K562 (cell line): ENCODE measurements around the gene UCN. TPM values are rescaled to one million over a fixed set of nuclear protein-coding genes. Genes with fewer than 3 reads are reported as not detected.
A peak's percentile ranks its signal among the peaks of the same experiment; 100 is the strongest.

Experiments
- ATAC-seq: fragments of 200-7000 bp; cut with Tn5 transposase; 3 replicates; pipeline ENCODE4 v1.9.1; 2020; ENCODE audit warnings: moderate library complexity
- BruUV-seq: library from RNA; stranded (reverse); fragments of 400-500 nt; replicated peaks from 2 replicates; lab custom pipeline; 2021; lab: Mats Ljungman, UMichigan
- CTCF ChIA-PET: fragments of 300-600 bp; formaldehyde crosslinking; extraction: SDS; loops from one replicate; lab custom pipeline; 2021; ENCODE audit warnings: low intra/inter-chr PET ratio; lab: Yijun Ruan, JAX
- POLR2A ChIA-PET: fragments of 300-600, 350-650 bp; sonication (Branson Sonifier 250); formaldehyde crosslinking; extraction: SDS; loops from one replicate; lab custom pipeline; 2021; ENCODE audit warnings: antibody characterized with exemption, inconsistent platforms; lab: Yijun Ruan, JAX
- DNase-seq, 4 experiments: peaks; one replicate each; pipeline versions ENCODE4 v3.0.0 to v3.0.0-alpha.2; 2011 to 2018; ENCODE audit warnings: low spot score in 3 of 4, mixed read lengths in 3 of 4; ENCODE audit errors: extremely low read depth in 1 of 4
- FAIRE-seq: peaks from 2 replicates; lab custom pipeline; 2011; peaks lifted over from hg19 to GRCh38; lab: Jason Lieb, UNC
- H2AFZ ChIP-seq: 2 replicates; pipeline ENCODE4 v1.6.0; 2011; ENCODE audit warnings: low read depth, low read length, control low read depth, inconsistent platforms
- H3K27ac ChIP-seq: fragments of 200-600 bp; 3 replicates; pipeline ENCODE4 v1.8.0; 2011; ENCODE audit warnings: low read depth, mild to moderate bottlenecking, control low read depth, inconsistent platforms, low read length, moderate library complexity, mixed read lengths; ENCODE audit errors: extremely low read depth
- H3K27me3 ChIP-seq, 2 experiments: fragments of 300-600 bp in 1 of 2; 2 replicates in 1 of 2; 3 replicates in 1 of 2; pipeline versions ENCODE4 v1.6.0 to v1.8.0; 2011; ENCODE audit warnings: inconsistent platforms in 2 of 2, low read length in 2 of 2, mild to moderate bottlenecking in 1 of 2, mixed read lengths in 1 of 2, moderate library complexity in 1 of 2; ENCODE audit not compliant: control insufficient read depth in 2 of 2, insufficient read depth in 2 of 2
- H3K36me3 ChIP-seq: fragments of 300-600 bp; 3 replicates; pipeline ENCODE4 v1.8.0; 2011; ENCODE audit warnings: mild to moderate bottlenecking, low read length, inconsistent platforms; ENCODE audit not compliant: control insufficient read depth, insufficient read depth
- H3K4me1 ChIP-seq, 2 experiments: fragments of 200-600 bp in 1 of 2; replicated peaks in 1 of 2; 2 replicates in 1 of 2; 3 replicates in 1 of 2; pipeline versions ENCODE4 v1.5.1 to v1.8.0; 2011; ENCODE audit warnings: inconsistent platforms in 2 of 2, low read length in 2 of 2, mild to moderate bottlenecking in 1 of 2, mixed read lengths in 1 of 2, moderate library complexity in 1 of 2; ENCODE audit not compliant: control insufficient read depth in 2 of 2, insufficient read depth in 2 of 2
- H3K4me2 ChIP-seq: 2 replicates; pipeline ENCODE4 v1.6.1; 2011; ENCODE audit warnings: low read length, control low read depth, inconsistent platforms, mixed read lengths; ENCODE audit not compliant: insufficient read depth
- H3K4me3 ChIP-seq: fragments of 200-600 bp; sonication (generic), shearing (Covaris generic); 2 replicates; pipeline ENCODE4 v1.5.1; 2016; ENCODE audit warnings: control low read depth, inconsistent platforms
- H3K79me2 ChIP-seq: fragments of 200-600 bp; 3 replicates; pipeline ENCODE4 v1.8.0; 2011; ENCODE audit warnings: low read length, inconsistent platforms; ENCODE audit not compliant: control insufficient read depth, insufficient read depth
- H3K9ac ChIP-seq, 2 experiments: 2 replicates each; pipeline versions ENCODE4 v1.6.0 to v1.6.1; 2011; ENCODE audit warnings: low read depth in 2 of 2, low read length in 2 of 2, control low read depth in 1 of 2, inconsistent platforms in 1 of 2, mild to moderate bottlenecking in 1 of 2, mixed read lengths in 1 of 2; ENCODE audit not compliant: insufficient read depth in 1 of 2
- H3K9me1 ChIP-seq: one replicate; pipeline ENCODE4 v1.6.0; 2011; ENCODE audit warnings: inconsistent platforms, mild to moderate bottlenecking, low read length, moderate library complexity; ENCODE audit not compliant: control insufficient read depth, insufficient read depth
- H3K9me3 ChIP-seq: replicated peaks from 2 replicates; pipeline ENCODE4 v1.5.1; 2011; ENCODE audit warnings: low read depth, low read length, inconsistent platforms; ENCODE audit not compliant: control insufficient read depth, insufficient read depth
- H4K20me1 ChIP-seq: replicated peaks from 2 replicates; pipeline ENCODE4 v1.6.1; 2011; ENCODE audit warnings: low read length, inconsistent platforms, mixed read lengths; ENCODE audit not compliant: control insufficient read depth, insufficient read depth
- NBN ChIP-seq: fragments of 450-650 bp; IDR thresholded peaks from 2 replicates; pipeline ENCODE4 v1.6.1; 2016; ENCODE audit warnings: low read depth, mild to moderate bottlenecking
- PCBP2 ChIP-seq: fragments of 200-400 bp; formaldehyde crosslinking; IDR thresholded peaks from 2 replicates; pipeline ENCODE4 v1.6.1; 2018; ENCODE audit warnings: low read length, low read depth, mild to moderate bottlenecking, moderate library complexity; ENCODE audit not compliant: poor library complexity, severe bottlenecking
- RBM22 ChIP-seq: fragments of 200-400 bp; formaldehyde crosslinking; IDR thresholded peaks from 2 replicates; pipeline ENCODE4 v1.6.1; 2018; ENCODE audit warnings: low read length, low read depth; ENCODE audit not compliant: poor library complexity, severe bottlenecking
- TCF7L2 ChIP-seq: fragments of 150-350 bp; IDR thresholded peaks from 2 replicates; pipeline ENCODE4 v1.6.1; 2016; ENCODE audit warnings: low read depth, mild to moderate bottlenecking, low read length, moderate library complexity
- ZBTB17 ChIP-seq: fragments of 450-650 bp; formaldehyde crosslinking; IDR thresholded peaks from 2 replicates; pipeline ENCODE4 v1.4.0; 2020; ENCODE audit warnings: mild to moderate bottlenecking
- ZBTB33 ChIP-seq: sonication (generic); formaldehyde crosslinking; IDR thresholded peaks from 2 replicates; pipeline ENCODE4 v1.8.1; 2023; ENCODE audit warnings: mild to moderate bottlenecking, missing genetic modification reagents
- ZBTB43 ChIP-seq: sonication (generic); formaldehyde crosslinking; IDR thresholded peaks from 2 replicates; pipeline ENCODE4 v1.8.0; 2023; ENCODE audit warnings: mild to moderate bottlenecking, missing genetic modification reagents
- WGBS: fragments of 100-300 bp; shearing (Covaris generic); methylation state at CpG from one replicate; pipeline ENCODE4 v1.1.6; 2016; ENCODE audit warnings: low coverage, mixed read lengths; ENCODE audit not compliant: insufficient coverage; ENCODE audit errors: missing lambda C conversion rate; 5-methylcytosine and 5-hydroxymethylcytosine counted together
- in situ Hi-C: fragments of 300-500 bp; cut with MboI; formaldehyde crosslinking; loops from 4 replicates; pipeline ENCODE4 v1.15.0; 2018; ENCODE audit warnings: inconsistent platforms, mixed read lengths
- intact Hi-C: fragments of 100-400 bp; cut with micrococcal nuclease; formaldehyde crosslinking; loops from 2 replicates; pipeline ENCODE4 v1.14.2; 2022
- polyA plus RNA-seq, 8 experiments: library from polyadenylated mRNA; depleted of rRNA in 4 of 8; stranded (reverse) in 5 of 8; unstranded in 3 of 8; fragments of >200 nt; fragmentation: Nextera tagmentation in 2 of 8; fragmentation: Illumina TruSeq in 1 of 8; extraction: Ambion mirVana in 2 of 8; extraction: Trizol in 1 of 8; gene quantifications; 2 replicates each; pipeline versions ENCODE4 v1.2.1 to v1.2.3, GENCODE V29; 2011 to 2014; ENCODE audit warnings: inconsistent platforms in 1 of 8, missing spikeins in 1 of 8
- total RNA-seq, 7 experiments: library from RNA; depleted of rRNA in 6 of 7; stranded (reverse); fragments of >200 nt in 6 of 7; fragmentation: Illumina TruSeq in 2 of 7; extraction: Trizol in 2 of 7; gene quantifications; 2 replicates each; pipeline versions ENCODE4 v1.2.1 to v1.2.3, GENCODE V29; 2011 to 2021; ENCODE audit warnings: low replicate concordance in 1 of 7
- TF ChIP-seq, protein P1 (sequence below): fragments of 450-650 bp; IDR thresholded peaks from 2 replicates; pipeline ENCODE4 v1.6.1; 2016; ENCODE audit warnings: missing biosample characterization, missing genetic modification characterization
- TF ChIP-seq, protein P2 (sequence below): fragments of 450-650 bp; formaldehyde crosslinking; IDR thresholded peaks from 2 replicates; pipeline ENCODE4 v1.4.0; 2020; ENCODE audit warnings: mild to moderate bottlenecking, moderate library complexity

The UCN gene
- total and polyA plus RNA-seq, 9 of the 15 experiments (the other 6 are each of a cell fraction or from before 2014, with no cell fraction given): 0.10 to 2.7 (median 0.43) TPM

DNA sequence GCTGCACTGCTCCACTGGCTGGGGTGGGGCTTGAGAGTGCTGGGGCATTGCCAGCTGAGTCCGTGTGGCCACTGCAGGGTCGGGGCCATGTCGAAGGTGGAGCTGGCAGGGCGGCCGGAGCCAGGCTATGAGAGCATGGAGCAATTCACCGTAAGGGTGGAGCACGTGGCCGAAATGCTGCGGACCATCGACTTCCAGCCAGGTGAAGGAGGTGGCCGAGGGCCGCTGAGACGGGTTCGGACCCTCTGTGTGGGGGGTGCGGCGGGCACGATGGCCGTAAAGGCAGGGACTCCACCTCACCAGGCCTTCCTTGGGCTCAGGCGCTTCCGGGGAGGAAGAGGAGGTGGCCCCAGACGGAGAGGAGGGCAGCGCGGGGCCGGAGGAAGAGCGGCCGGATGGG, 2.1 kb downstream of the UCN start:
- H3K79me2 ChIP-seq: no peaks in the 10 kb centered on the region
- DNase-seq (no peak), FAIRE-seq (no peak), ATAC-seq (no peak)
- H2AFZ ChIP-seq: no peak overlapping the region
- H3K27me3 ChIP-seq: no peaks in the 10 kb centered on the region
- WGBS: 94% methylated on average over 25 of the region's 26 CpGs
- CTCF ChIA-PET: no interaction called here
- no TSS peak for BruUV-seq
- H3K36me3 ChIP-seq: peaks cover 15% of the 10 kb centered on the region; the same call in 2 of the 3 replicates
- H3K9me3 ChIP-seq: no peaks in the 10 kb centered on the region
- no peak overlapping the region for H3K9ac ChIP-seq
- POLR2A ChIA-PET: interaction anchor here (1.0 kb wide), 1 partner anchor 178 kb away, joined by 3 read pairs; no protein-coding TSS in a partner anchor
- H3K4me3 ChIP-seq: no peak overlapping the region
- no peaks in the 10 kb centered on the region for H3K9me1 ChIP-seq
- intact Hi-C loops (no loop called here), in situ Hi-C loops (no loop called here)
- no peaks in the 10 kb centered on the region for H4K20me1 ChIP-seq
- TF ChIP-seq RBM22 (peak; percentile 6), PCBP2 (no peak)
- H3K4me2 ChIP-seq: no peak overlapping the region
- no peak overlapping the region for H3K27ac ChIP-seq
- H3K4me1 ChIP-seq: peaks cover 0 to 8% of the 10 kb centered on the region in 2 experiments; a peak in 3 of 5 replicates

- ATAC-seq (no peak), FAIRE-seq (no peak), DNase-seq (no peak)
- Histone ChIP-seq H3K79me2 (no peaks in the 10 kb centered on the region), H3K9ac (no peak overlapping the region), H3K9me3 (no peaks in the 10 kb centered on the region), H3K4me2 (no peak overlapping the region), H3K27me3 (no peaks in the 10 kb centered on the region), H2AFZ (no peak overlapping the region), H3K4me3 (no peak overlapping the region), H4K20me1 (no peaks in the 10 kb centered on the region), H3K4me1 (peaks cover 0 to 8% of the 10 kb centered on the region in 2 experiments; a peak in 3 of 5 replicates), H3K27ac (no peak overlapping the region), H3K36me3 (peaks cover 15% of the 10 kb centered on the region; the same call in 2 of the 3 replicates), H3K9me1 (no peaks in the 10 kb centered on the region)
- ChIA-PET POLR2A (interaction anchor here (0.6 to 1.0 kb wide), 2 partner anchors 177 to 329 kb away, joined by 3 to 4 read pairs; no protein-coding TSS in a partner anchor), CTCF (no interaction called here)
- intact Hi-C loops (no loop called here), in situ Hi-C loops (no loop called here)
- 75% methylated on average over 15 of the region's 16 CpGs for WGBS
- BruUV-seq: no TSS peak
- TF ChIP-seq, protein P1, sequence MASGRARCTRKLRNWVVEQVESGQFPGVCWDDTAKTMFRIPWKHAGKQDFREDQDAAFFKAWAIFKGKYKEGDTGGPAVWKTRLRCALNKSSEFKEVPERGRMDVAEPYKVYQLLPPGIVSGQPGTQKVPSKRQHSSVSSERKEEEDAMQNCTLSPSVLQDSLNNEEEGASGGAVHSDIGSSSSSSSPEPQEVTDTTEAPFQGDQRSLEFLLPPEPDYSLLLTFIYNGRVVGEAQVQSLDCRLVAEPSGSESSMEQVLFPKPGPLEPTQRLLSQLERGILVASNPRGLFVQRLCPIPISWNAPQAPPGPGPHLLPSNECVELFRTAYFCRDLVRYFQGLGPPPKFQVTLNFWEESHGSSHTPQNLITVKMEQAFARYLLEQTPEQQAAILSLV (tag): no peak
- TF ChIP-seq TCF7L2 (no peak), NBN (no peak), ZBTB17 (CRISPR knock-in tag) (no peak), ZBTB43 (CRISPR knock-in tag) (no peak), ZBTB33 (CRISPR knock-in tag) (peak; percentile 70)
- TF ChIP-seq, protein P2, sequence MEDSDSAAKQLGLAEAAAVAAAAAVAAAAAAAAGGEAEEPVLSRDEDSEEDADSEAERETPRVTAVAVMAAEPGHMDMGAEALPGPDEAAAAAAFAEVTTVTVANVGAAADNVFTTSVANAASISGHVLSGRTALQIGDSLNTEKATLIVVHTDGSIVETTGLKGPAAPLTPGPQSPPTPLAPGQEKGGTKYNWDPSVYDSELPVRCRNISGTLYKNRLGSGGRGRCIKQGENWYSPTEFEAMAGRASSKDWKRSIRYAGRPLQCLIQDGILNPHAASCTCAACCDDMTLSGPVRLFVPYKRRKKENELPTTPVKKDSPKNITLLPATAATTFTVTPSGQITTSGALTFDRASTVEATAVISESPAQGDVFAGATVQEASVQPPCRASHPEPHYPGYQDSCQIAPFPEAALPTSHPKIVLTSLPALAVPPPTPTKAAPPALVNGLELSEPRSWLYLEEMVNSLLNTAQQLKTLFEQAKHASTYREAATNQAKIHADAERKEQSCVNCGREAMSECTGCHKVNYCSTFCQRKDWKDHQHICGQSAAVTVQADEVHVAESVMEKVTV: no peak
Measured at GRCh38 chr2:27305516-27305915, 2.7 kb downstream of the UCN start.
